ENCODE measurements around the gene NPHP4.
"Not testable (repeated sequence)": the region's sequence is repeated elsewhere in the genome, so short reads cannot be mapped to it uniquely, and the experiment has no call there.

NPHP4 gene

DNA sequence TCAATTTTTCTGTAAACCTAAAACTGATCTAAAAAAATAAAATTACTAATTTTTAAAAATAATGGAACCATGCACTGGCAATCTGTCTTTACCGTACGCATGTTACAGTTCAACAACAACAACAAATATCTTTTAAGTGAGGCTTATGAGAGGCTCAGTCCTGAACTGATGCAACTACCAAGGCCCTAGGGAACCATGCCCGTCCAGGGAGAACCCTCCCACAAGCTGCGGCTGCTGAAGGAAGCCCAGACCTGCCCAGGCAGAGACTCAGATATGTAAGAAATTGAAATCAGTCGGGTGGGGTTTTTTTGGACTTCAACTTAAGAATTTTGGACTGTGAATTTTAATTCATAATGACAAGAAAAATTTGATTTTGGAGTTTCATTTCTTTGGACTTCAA is 91.1 kb downstream of the NPHP4 start:
- in situ Hi-C loops (cut with MboI; ENCODE audit: low sequenced_read_pairs, unreplicated experiment), result loop anchor here (25.0 kb wide), 1 partner anchor 389 kb away; no protein-coding TSS in a partner anchor
- no peak for DNase-seq (ENCODE audit: low spot score)
- TF ChIP-seq, protein P1, sequence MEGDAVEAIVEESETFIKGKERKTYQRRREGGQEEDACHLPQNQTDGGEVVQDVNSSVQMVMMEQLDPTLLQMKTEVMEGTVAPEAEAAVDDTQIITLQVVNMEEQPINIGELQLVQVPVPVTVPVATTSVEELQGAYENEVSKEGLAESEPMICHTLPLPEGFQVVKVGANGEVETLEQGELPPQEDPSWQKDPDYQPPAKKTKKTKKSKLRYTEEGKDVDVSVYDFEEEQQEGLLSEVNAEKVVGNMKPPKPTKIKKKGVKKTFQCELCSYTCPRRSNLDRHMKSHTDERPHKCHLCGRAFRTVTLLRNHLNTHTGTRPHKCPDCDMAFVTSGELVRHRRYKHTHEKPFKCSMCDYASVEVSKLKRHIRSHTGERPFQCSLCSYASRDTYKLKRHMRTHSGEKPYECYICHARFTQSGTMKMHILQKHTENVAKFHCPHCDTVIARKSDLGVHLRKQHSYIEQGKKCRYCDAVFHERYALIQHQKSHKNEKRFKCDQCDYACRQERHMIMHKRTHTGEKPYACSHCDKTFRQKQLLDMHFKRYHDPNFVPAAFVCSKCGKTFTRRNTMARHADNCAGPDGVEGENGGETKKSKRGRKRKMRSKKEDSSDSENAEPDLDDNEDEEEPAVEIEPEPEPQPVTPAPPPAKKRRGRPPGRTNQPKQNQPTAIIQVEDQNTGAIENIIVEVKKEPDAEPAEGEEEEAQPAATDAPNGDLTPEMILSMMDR (IDR thresholded peaks at IDR 0.05; ENCODE audit: borderline replicate concordance, control extremely low read depth, extremely low read depth, insufficient read depth, missing control alignments), result no peak

DNA sequence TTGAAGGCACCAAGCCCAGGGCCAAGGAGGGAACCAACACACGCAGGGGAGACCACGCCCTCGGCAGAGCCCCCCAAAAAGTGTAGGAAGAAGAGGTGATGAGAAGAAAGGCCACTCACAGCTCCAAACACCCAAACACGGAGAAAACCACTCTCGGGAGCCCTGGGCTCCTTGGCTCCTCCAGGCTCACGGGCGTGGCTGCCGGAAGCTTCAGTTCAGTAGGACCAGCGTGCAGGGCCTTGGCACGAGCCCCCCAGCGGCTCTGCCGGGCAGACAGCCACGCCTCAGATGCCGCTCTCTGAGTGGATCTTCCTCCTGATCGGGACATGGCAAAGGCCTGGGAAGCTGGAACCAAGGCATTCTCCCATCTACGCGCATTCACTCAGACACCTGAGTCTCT is 94.0 kb downstream of the NPHP4 start:
- in situ Hi-C loops (cut with MboI; ENCODE audit: low sequenced_read_pairs, unreplicated experiment), result no loop called here
- DNase-seq (ENCODE audit: low spot score), result no peak
- TF ChIP-seq, protein P1 (IDR thresholded peaks at IDR 0.05; ENCODE audit: borderline replicate concordance, control extremely low read depth, extremely low read depth, insufficient read depth, missing control alignments), result no peak

DNA sequence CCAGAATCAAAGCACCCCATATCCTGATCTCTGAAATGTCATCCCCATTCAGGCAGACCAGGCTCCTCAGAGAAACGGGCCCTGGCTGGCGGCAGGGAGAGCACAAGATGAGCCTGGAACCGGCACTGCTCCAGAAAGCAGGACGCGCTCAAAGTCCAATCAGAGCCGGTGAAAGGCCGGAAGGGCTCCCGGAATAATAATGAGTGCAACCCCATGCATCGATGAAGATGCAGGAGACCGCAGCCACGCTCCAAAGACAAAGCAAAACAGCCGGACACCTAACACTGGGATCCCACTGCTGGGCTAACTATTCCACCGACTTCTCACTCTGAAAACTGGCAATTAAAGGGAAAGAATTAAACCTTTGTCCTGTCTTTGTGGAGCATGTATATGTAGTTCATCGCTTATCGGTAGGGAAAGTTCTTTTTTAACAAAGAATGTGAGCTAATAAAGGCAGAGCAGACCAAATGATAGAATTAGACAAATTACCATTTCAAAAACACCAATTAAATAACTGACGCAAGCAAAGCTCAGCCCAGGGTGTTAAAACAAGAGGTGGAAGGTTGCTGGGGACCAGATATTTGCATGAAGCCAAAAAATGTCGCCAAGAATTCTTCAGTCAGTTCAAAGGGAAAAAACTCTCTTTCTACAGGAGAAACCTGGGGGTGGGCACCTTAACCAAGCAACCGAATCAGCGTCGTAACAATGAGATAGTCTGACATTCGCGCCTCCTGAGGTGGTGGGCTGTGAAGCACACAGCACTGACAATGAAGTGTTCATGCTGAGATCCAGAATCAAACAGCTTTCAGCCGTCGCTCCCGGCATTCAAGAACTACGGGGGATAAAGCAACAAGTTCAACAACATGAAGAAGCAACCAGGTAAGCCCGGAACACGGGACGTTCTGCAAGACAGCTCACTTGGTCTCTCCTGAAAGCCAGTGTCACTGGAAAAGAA is 95.2 kb downstream of the NPHP4 start:
- DNase-seq (ENCODE audit: low spot score), result no peak
- in situ Hi-C loops (cut with MboI; ENCODE audit: low sequenced_read_pairs, unreplicated experiment), result no loop called here
- TF ChIP-seq, protein P1 (IDR thresholded peaks at IDR 0.05; ENCODE audit: borderline replicate concordance, control extremely low read depth, extremely low read depth, insufficient read depth, missing control alignments), result no peak

DNA sequence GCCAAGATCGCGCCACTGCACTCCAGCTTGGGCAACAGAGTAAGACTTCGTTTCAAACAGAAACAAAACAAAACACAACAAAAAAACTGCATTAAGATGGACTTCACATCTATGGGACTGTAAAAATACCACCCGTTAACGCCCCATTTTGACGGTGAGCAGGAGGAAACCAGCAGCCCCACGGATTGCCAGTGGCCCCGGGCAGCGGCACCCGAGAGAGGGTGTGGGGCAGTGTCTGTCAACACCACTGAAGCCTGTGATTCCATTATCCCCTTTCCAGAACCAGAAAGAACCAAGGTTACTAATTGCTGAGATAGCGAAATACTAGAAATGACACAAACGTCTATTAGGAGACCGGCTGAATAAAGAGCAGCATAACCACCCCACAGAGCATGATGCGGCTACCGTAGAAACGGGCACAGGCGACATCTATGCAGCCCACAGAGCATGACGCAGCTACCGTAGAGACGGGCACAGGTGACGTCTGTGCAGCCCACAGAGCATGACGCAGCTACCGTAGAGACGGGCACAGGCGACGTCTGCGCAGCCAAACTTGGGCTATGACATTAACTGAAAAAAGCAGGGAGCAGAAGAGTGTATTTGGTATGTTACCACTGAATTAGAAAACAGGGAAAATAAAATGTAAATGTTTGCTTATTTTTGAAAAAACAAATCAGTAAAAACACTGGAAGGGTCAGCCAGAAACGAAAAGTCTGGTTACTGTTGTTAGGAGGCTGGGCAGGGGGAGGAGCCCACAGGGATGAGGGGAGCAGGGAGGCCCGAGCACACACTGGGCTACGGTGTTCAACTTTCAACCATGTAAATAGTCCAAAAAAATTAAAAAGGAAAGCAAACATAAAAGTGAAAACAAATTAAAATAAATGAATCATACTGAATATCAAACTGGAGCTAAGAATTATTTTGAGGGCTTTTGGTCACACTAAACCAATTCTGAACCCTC is 96.5 kb downstream of the NPHP4 start:
- in situ Hi-C loops (cut with MboI; ENCODE audit: low sequenced_read_pairs, unreplicated experiment), result no loop called here
- no peak for DNase-seq (ENCODE audit: low spot score)
- TF ChIP-seq, protein P1 (IDR thresholded peaks at IDR 0.05; ENCODE audit: borderline replicate concordance, control extremely low read depth, extremely low read depth, insufficient read depth, missing control alignments), result no peak

DNA sequence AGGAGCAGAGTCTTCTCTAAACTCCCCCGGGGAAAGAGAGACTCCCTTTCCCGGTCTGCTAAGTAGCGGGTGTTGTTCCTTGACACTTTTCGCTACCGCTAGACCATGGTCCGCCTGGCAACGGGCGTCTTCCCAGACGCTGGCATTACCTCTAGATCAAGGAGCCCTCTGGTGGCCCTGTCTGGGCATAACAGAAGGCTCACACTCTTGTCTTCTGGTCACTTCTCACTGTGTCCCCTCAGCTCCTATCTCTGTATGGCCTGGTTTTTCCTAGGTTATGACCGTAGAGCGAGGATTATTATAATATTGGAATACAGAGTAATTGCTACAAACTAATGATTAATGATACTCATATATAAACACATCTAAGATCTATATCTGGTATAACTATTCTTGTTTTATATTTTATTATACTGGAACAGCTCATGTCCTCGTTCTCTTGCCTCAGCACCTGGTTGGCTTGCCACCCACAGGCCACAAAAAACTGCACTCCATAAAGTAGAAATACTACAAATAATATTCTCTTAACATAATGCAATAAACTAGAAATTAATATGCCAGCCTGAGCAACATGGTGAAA is 98.4 kb downstream of the NPHP4 start:
- DNase-seq (ENCODE audit: low spot score); in situ Hi-C loops (cut with MboI; ENCODE audit: low sequenced_read_pairs, unreplicated experiment): not testable (repeated sequence)

DNA sequence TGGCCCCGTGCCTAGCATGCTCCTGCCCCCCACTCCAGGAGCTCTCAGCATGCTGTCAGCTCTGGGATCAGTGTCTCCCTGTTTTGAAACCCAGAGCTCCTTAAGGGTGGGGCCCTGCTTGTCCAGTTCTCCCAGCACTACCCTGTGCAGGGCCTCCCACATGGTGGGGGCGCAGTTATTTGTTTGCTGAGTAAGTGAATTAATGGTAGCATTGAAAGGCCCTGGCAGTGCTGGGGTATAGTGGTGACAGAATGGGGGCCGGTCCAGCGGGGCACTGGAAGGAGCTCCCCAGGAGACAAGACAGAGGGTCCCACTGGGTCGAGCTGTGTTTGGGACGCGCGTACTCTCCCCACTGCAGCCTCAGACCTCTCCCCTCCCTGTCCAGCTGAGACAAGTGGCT is 99.9 kb downstream of the NPHP4 start:
- TF ChIP-seq, protein P1 (IDR thresholded peaks at IDR 0.05; ENCODE audit: borderline replicate concordance, control extremely low read depth, extremely low read depth, insufficient read depth, missing control alignments), result no peak
- in situ Hi-C loops (cut with MboI; ENCODE audit: low sequenced_read_pairs, unreplicated experiment), result no loop called here
- DNase-seq (ENCODE audit: low spot score), result no peak
